ENCODE data around the gene FCHSD2.

DNA sequence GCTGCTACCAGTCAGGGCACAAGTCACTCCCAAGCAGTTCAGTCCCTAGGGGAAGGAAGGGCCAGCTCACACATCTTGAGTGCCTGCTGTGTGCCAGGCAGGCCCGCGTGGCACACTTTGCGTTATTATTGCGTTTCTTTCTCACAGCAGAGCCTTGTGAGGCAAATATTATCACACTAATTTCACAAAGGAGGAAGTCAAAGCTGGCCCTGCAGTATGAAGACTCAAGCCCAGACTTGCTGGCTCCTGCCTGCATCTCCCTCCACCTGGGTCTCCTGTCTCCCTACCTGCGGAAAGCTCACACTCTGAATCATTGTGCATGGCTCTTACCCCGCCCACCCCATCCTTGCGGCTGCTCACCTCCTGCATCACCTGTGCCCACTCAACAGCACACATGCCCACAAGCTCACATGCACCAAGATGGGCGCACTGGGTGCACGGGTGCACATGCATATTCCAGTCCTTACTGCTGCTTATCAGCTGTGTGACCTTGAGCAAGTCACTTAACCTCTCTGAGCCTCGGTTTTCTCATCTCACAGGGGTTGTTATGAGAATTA is 44.3 kb upstream of the FCHSD2 start:
- TF ChIP-seq, protein P1, sequence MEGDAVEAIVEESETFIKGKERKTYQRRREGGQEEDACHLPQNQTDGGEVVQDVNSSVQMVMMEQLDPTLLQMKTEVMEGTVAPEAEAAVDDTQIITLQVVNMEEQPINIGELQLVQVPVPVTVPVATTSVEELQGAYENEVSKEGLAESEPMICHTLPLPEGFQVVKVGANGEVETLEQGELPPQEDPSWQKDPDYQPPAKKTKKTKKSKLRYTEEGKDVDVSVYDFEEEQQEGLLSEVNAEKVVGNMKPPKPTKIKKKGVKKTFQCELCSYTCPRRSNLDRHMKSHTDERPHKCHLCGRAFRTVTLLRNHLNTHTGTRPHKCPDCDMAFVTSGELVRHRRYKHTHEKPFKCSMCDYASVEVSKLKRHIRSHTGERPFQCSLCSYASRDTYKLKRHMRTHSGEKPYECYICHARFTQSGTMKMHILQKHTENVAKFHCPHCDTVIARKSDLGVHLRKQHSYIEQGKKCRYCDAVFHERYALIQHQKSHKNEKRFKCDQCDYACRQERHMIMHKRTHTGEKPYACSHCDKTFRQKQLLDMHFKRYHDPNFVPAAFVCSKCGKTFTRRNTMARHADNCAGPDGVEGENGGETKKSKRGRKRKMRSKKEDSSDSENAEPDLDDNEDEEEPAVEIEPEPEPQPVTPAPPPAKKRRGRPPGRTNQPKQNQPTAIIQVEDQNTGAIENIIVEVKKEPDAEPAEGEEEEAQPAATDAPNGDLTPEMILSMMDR (optimal IDR thresholded peaks at IDR 0.05 in 1 of 3, IDR thresholded peaks at IDR 0.05 in 1 of 3, conservative IDR thresholded peaks at IDR 0.05 in 1 of 3; ENCODE audit: extremely low read depth in 1 of 3, insufficient read depth in 2 of 3, low read length in 3 of 3), result no peak
- no peak for TF ChIP-seq EZH2 (IDR thresholded peaks at IDR 0.05; ENCODE audit: low read length)
